GM21737 (cell line): ENCODE measurements around the gene HDAC4.

ENCODE experiments used
- ATAC-seq: cut with Tn5 transposase; IDR thresholded peaks from one replicate; pipeline ENCODE4 v1.9.1; 2021; ENCODE audit warnings: mild to moderate bottlenecking, moderate library complexity; ENCODE audit not compliant: unreplicated experiment

Gene HDAC4

GRCh38 chr2:239226677-239227581 is 173.9 kb downstream of the HDAC4 start:
- ATAC-seq: no peak

GRCh38 chr2:239225871-239226561 is 174.8 kb downstream of the HDAC4 start:
- no peak for ATAC-seq

- ATAC-seq: no peak
Observed at GRCh38 chr2:239225371-239225851, 175.4 kb downstream of the HDAC4 start.

- ATAC-seq: no peak
Observed at GRCh38 chr2:239224955-239225354, 175.9 kb downstream of the HDAC4 start.

GRCh38 chr2:239224199-239224570 is 176.6 kb downstream of the HDAC4 start:
- no peak for ATAC-seq

- ATAC-seq: no peak
Observed at GRCh38 chr2:239223310-239224198, 177.3 kb downstream of the HDAC4 start.

- ATAC-seq: no peak
Observed at GRCh38 chr2:239222706-239223309, 178.0 kb downstream of the HDAC4 start.

- no peak for ATAC-seq
Observed at GRCh38 chr2:239222312-239222660, 178.5 kb downstream of the HDAC4 start.

- no peak for ATAC-seq
Observed at GRCh38 chr2:239220981-239221396, 179.8 kb downstream of the HDAC4 start.

- no peak for ATAC-seq
Observed at GRCh38 chr2:239220341-239220740, 180.5 kb downstream of the HDAC4 start.

GRCh38 chr2:239216614-239217273 is 184.1 kb downstream of the HDAC4 start:
- ATAC-seq: no peak

GRCh38 chr2:239215988-239216613 is 184.7 kb downstream of the HDAC4 start:
- no peak for ATAC-seq

- no peak for ATAC-seq
Observed at GRCh38 chr2:239215136-239215925, 185.5 kb downstream of the HDAC4 start.

GRCh38 chr2:239214725-239215124 is 186.1 kb downstream of the HDAC4 start:
- ATAC-seq: no peak

- no peak for ATAC-seq
Observed at GRCh38 chr2:239213643-239214101, 187.1 kb downstream of the HDAC4 start.

GRCh38 chr2:239212929-239213642 is 187.7 kb downstream of the HDAC4 start:
- ATAC-seq: no peak

- ATAC-seq: no peak
Observed at GRCh38 chr2:239212121-239212928, 188.5 kb downstream of the HDAC4 start.
